K562 (cell line): Measurements from ENCODE around the gene RTL10. TPM values are rescaled to one million over a fixed set of nuclear protein-coding genes. Genes with fewer than 3 reads are reported as not detected.

Source experiments
- ATAC-seq: fragments of 200-7000 bp; cut with Tn5 transposase; 3 replicates; pipeline ENCODE4 v1.9.1; 2020; ENCODE audit warnings: moderate library complexity
- BruUV-seq: library from RNA; stranded (reverse); fragments of 400-500 nt; replicated peaks from 2 replicates; lab custom pipeline; 2021; lab: Mats Ljungman, UMichigan
- CTCF ChIA-PET: fragments of 300-600 bp; formaldehyde crosslinking; extraction: SDS; loops from one replicate; lab custom pipeline; 2021; ENCODE audit warnings: low intra/inter-chr PET ratio; lab: Yijun Ruan, JAX
- POLR2A ChIA-PET: fragments of 300-600, 350-650 bp; sonication (Branson Sonifier 250); formaldehyde crosslinking; extraction: SDS; loops from one replicate; lab custom pipeline; 2021; ENCODE audit warnings: antibody characterized with exemption, inconsistent platforms; lab: Yijun Ruan, JAX
- DNase-seq, 4 experiments: peaks; one replicate each; pipeline versions ENCODE4 v3.0.0 to v3.0.0-alpha.2; 2011 to 2018; ENCODE audit warnings: low spot score in 3 of 4, mixed read lengths in 3 of 4; ENCODE audit errors: extremely low read depth in 1 of 4
- FAIRE-seq: peaks from 2 replicates; lab custom pipeline; 2011; peaks lifted over from hg19 to GRCh38; lab: Jason Lieb, UNC
- H2AFZ ChIP-seq: 2 replicates; pipeline ENCODE4 v1.6.0; 2011; ENCODE audit warnings: low read depth, low read length, control low read depth, inconsistent platforms
- H3K27ac ChIP-seq: fragments of 200-600 bp; 3 replicates; pipeline ENCODE4 v1.8.0; 2011; ENCODE audit warnings: low read depth, mild to moderate bottlenecking, control low read depth, inconsistent platforms, low read length, moderate library complexity, mixed read lengths; ENCODE audit errors: extremely low read depth
- H3K27me3 ChIP-seq, 2 experiments: fragments of 300-600 bp in 1 of 2; 2 replicates in 1 of 2; 3 replicates in 1 of 2; pipeline versions ENCODE4 v1.6.0 to v1.8.0; 2011; ENCODE audit warnings: inconsistent platforms in 2 of 2, low read length in 2 of 2, mild to moderate bottlenecking in 1 of 2, mixed read lengths in 1 of 2, moderate library complexity in 1 of 2; ENCODE audit not compliant: control insufficient read depth in 2 of 2, insufficient read depth in 2 of 2
- H3K36me3 ChIP-seq: fragments of 300-600 bp; 3 replicates; pipeline ENCODE4 v1.8.0; 2011; ENCODE audit warnings: mild to moderate bottlenecking, low read length, inconsistent platforms; ENCODE audit not compliant: control insufficient read depth, insufficient read depth
- H3K4me1 ChIP-seq, 2 experiments: fragments of 200-600 bp in 1 of 2; replicated peaks in 1 of 2; 2 replicates in 1 of 2; 3 replicates in 1 of 2; pipeline versions ENCODE4 v1.5.1 to v1.8.0; 2011; ENCODE audit warnings: inconsistent platforms in 2 of 2, low read length in 2 of 2, mild to moderate bottlenecking in 1 of 2, mixed read lengths in 1 of 2, moderate library complexity in 1 of 2; ENCODE audit not compliant: control insufficient read depth in 2 of 2, insufficient read depth in 2 of 2
- H3K4me2 ChIP-seq: 2 replicates; pipeline ENCODE4 v1.6.1; 2011; ENCODE audit warnings: low read length, control low read depth, inconsistent platforms, mixed read lengths; ENCODE audit not compliant: insufficient read depth
- H3K4me3 ChIP-seq: fragments of 200-600 bp; sonication (generic), shearing (Covaris generic); 2 replicates; pipeline ENCODE4 v1.5.1; 2016; ENCODE audit warnings: control low read depth, inconsistent platforms
- H3K79me2 ChIP-seq: fragments of 200-600 bp; 3 replicates; pipeline ENCODE4 v1.8.0; 2011; ENCODE audit warnings: low read length, inconsistent platforms; ENCODE audit not compliant: control insufficient read depth, insufficient read depth
- H3K9ac ChIP-seq, 2 experiments: 2 replicates each; pipeline versions ENCODE4 v1.6.0 to v1.6.1; 2011; ENCODE audit warnings: low read depth in 2 of 2, low read length in 2 of 2, control low read depth in 1 of 2, inconsistent platforms in 1 of 2, mild to moderate bottlenecking in 1 of 2, mixed read lengths in 1 of 2; ENCODE audit not compliant: insufficient read depth in 1 of 2
- H3K9me1 ChIP-seq: one replicate; pipeline ENCODE4 v1.6.0; 2011; ENCODE audit warnings: inconsistent platforms, mild to moderate bottlenecking, low read length, moderate library complexity; ENCODE audit not compliant: control insufficient read depth, insufficient read depth
- H3K9me3 ChIP-seq: replicated peaks from 2 replicates; pipeline ENCODE4 v1.5.1; 2011; ENCODE audit warnings: low read depth, low read length, inconsistent platforms; ENCODE audit not compliant: control insufficient read depth, insufficient read depth
- H4K20me1 ChIP-seq: replicated peaks from 2 replicates; pipeline ENCODE4 v1.6.1; 2011; ENCODE audit warnings: low read length, inconsistent platforms, mixed read lengths; ENCODE audit not compliant: control insufficient read depth, insufficient read depth
- CAMTA2 ChIP-seq: fragments of 250-450 bp; sonication (Bioruptor Pico); conservative IDR thresholded peaks from 2 replicates; pipeline ENCODE4 v1.5.1; 2022
- FOXK1 ChIP-seq: sonication (generic); formaldehyde crosslinking; IDR thresholded peaks from 2 replicates; pipeline ENCODE4 v1.8.0; 2022; ENCODE audit warnings: missing genetic modification reagents, mild to moderate bottlenecking, borderline replicate concordance
- HMGXB4 ChIP-seq: sonication (generic); formaldehyde crosslinking; IDR thresholded peaks from 2 replicates; pipeline ENCODE4 v1.8.1; 2023; ENCODE audit warnings: mild to moderate bottlenecking, missing genetic modification reagents
- KDM2B ChIP-seq: fragments of 250-450 bp; sonication (Bioruptor Pico); IDR thresholded peaks from 2 replicates; pipeline ENCODE4 v1.8.0; 2021; ENCODE audit warnings: mild to moderate bottlenecking, moderate library complexity
- KLF1 ChIP-seq: fragments of 450-650 bp; IDR thresholded peaks from 2 replicates; pipeline ENCODE4 v1.6.1; 2016; ENCODE audit warnings: missing genetic modification characterization, missing compliant biosample characterization
- KLF16 ChIP-seq: IDR thresholded peaks from 2 replicates; pipeline ENCODE4 v1.6.1; 2016; ENCODE audit warnings: antibody characterized with exemption
- MAX ChIP-seq: sonication (generic); formaldehyde crosslinking; IDR thresholded peaks from 2 replicates; pipeline ENCODE4 v1.9.0; 2022; ENCODE audit warnings: mild to moderate bottlenecking, missing genetic modification reagents
- MLX ChIP-seq, 2 experiments: fragments of 450-650 bp in 1 of 2; sonication (generic) in 1 of 2; formaldehyde crosslinking; conservative IDR thresholded peaks; 2 replicates each; pipeline versions ENCODE4 v1.4.0 to v1.8.1; 2020 to 2022; ENCODE audit warnings: mild to moderate bottlenecking in 1 of 2, missing genetic modification reagents in 1 of 2
- SETDB1 ChIP-seq: IDR thresholded peaks from one replicate; pipeline ENCODE4 v1.6.1; 2012; ENCODE audit warnings: low read length, control low read depth, inconsistent platforms
- ZBTB33 ChIP-seq: sonication (generic); formaldehyde crosslinking; IDR thresholded peaks from 2 replicates; pipeline ENCODE4 v1.8.1; 2023; ENCODE audit warnings: mild to moderate bottlenecking, missing genetic modification reagents
- ZNF224 ChIP-seq: sonication (generic); formaldehyde crosslinking; IDR thresholded peaks from 2 replicates; pipeline ENCODE4 v1.8.0; 2022; ENCODE audit warnings: mild to moderate bottlenecking, missing genetic modification reagents
- ZNF384 ChIP-seq: IDR thresholded peaks from 2 replicates; pipeline ENCODE4 v1.6.1; 2012; ENCODE audit warnings: low read depth, low read length, improper control_type of control experiment
- WGBS: fragments of 100-300 bp; shearing (Covaris generic); methylation state at CpG from one replicate; pipeline ENCODE4 v1.1.6; 2016; ENCODE audit warnings: low coverage, mixed read lengths; ENCODE audit not compliant: insufficient coverage; ENCODE audit errors: missing lambda C conversion rate; 5-methylcytosine and 5-hydroxymethylcytosine counted together
- in situ Hi-C: fragments of 300-500 bp; cut with MboI; formaldehyde crosslinking; loops from 4 replicates; pipeline ENCODE4 v1.15.0; 2018; ENCODE audit warnings: inconsistent platforms, mixed read lengths
- intact Hi-C: fragments of 100-400 bp; cut with micrococcal nuclease; formaldehyde crosslinking; loops from 2 replicates; pipeline ENCODE4 v1.14.2; 2022
- polyA plus RNA-seq, 8 experiments: library from polyadenylated mRNA; depleted of rRNA in 4 of 8; stranded (reverse) in 5 of 8; unstranded in 3 of 8; fragments of >200 nt; fragmentation: Nextera tagmentation in 2 of 8; fragmentation: Illumina TruSeq in 1 of 8; extraction: Ambion mirVana in 2 of 8; extraction: Trizol in 1 of 8; gene quantifications; 2 replicates each; pipeline versions ENCODE4 v1.2.1 to v1.2.3, GENCODE V29; 2011 to 2014; ENCODE audit warnings: inconsistent platforms in 1 of 8, missing spikeins in 1 of 8
- total RNA-seq, 7 experiments: library from RNA; depleted of rRNA in 6 of 7; stranded (reverse); fragments of >200 nt in 6 of 7; fragmentation: Illumina TruSeq in 2 of 7; extraction: Trizol in 2 of 7; gene quantifications; 2 replicates each; pipeline versions ENCODE4 v1.2.1 to v1.2.3, GENCODE V29; 2011 to 2021; ENCODE audit warnings: low replicate concordance in 1 of 7

The RTL10 gene
- total and polyA plus RNA-seq, 9 of the 15 experiments (the other 6 are each of a cell fraction or from before 2014, with no cell fraction given) = 19.8 to 75.5 (median 32.5) TPM

GRCh38 chr22:19832476-19833108 is 22.1 kb downstream of the RTL10 start:
- TF ChIP-seq KLF16 (no peak), CAMTA2 (0 out of 2 replicates have a peak, but pooled peaks have one; percentile 10), MAX (CRISPR knock-in tag) (0 out of 2 replicates have a peak, but pooled peaks have one; percentile 14), HMGXB4 (CRISPR knock-in tag) (no peak), MLX (CRISPR knock-in tag; conservative IDR thresholded peaks at IDR 0.05) (0 out of 4 replicates have a peak, but pooled peaks of 1 of the 2 experiments have one; percentile 14), KLF1 (tag) (0 out of 2 replicates have a peak, but pooled peaks have one; percentile 36), ZNF224 (0 out of 2 replicates have a peak, but pooled peaks have one; percentile 42), FOXK1 (CRISPR knock-in tag) (peak; percentile 93; the same call in 1 of the 2 replicates), ZNF384 (no peak), SETDB1 (peak; percentile 40), ZBTB33 (CRISPR knock-in tag) (0 out of 2 replicates have a peak, but pooled peaks have one; percentile 22), KDM2B (CRISPR knock-in tag) (0 out of 2 replicates have a peak, but pooled peaks have one; percentile 23)
- Histone ChIP-seq H3K27me3 (no peaks in the 10 kb centered on the region), H3K9me1 (no peaks in the 10 kb centered on the region), H2AFZ (no peak overlapping the region), H3K4me2 (no peak overlapping the region), H3K9me3 (no peaks in the 10 kb centered on the region), H3K79me2 (no peaks in the 10 kb centered on the region), H3K4me1 (peaks cover 0 to 8% of the 10 kb centered on the region in 2 experiments; a peak in 3 of 5 replicates), H3K27ac (no peak overlapping the region), H4K20me1 (no peaks in the 10 kb centered on the region), H3K36me3 (no peaks in the 10 kb centered on the region), H3K4me3 (no peak overlapping the region), H3K9ac (peak overlapping the region in 1 of 2 experiments; percentile 0; a peak in 1 of 4 replicates)
- ChIA-PET CTCF (no interaction called here), POLR2A (interaction anchor here (0.6 to 16.0 kb wide), 15 partner anchors 8 to 188 kb away, joined by 3 to 247 read pairs (median 4); partner anchors contain the start of genes GNB1L, RTL10 and TANGO2)
- WGBS = 61% methylated on average over 7 of the region's 7 CpGs
- DNase-seq (no peak), FAIRE-seq (no peak), ATAC-seq (peak; percentile 57)
- in situ Hi-C loops = no loop called here
- no TSS peak for BruUV-seq
- intact Hi-C loops = no loop called here
